ENCODE data around the gene KRTAP12-4.
"Not testable (repeated sequence)": the region's sequence is repeated elsewhere in the genome, so short reads cannot be mapped to it uniquely, and the experiment has no call there.

KRTAP12-4 gene

DNA sequence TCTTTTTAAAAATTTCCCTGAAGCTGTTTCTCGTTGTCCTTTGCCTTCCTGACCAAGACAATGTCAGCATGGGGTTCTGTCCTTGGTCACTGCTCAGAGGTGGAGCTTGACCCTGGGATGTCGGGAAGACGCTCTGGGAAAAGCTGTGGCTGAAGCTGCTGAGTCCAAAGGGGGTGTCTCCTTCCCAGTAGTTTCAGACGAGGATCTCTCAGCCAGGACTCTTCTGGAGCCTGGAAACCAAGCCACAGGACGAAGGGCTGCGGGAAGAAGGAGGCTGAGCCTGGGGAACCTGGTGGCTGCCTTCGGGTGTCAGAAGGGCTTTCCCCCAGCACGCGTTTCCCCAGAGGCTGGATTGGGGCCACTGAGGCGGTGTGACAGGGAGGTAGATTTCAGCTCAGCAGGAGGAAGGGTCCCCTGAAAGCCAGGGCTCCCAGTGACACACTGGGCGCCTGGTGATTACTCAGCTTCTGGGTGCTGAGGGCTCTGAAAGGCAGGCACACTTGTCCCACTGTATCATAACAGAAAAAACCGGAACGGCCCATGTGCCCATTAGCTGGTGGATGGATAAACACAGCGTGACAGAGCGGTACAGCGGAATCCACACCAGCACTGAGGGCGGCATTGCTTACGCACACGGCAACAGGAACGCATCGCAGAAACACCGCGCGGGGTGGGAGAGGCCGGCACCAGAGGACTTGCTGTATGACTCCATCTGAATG, 32.5 kb upstream of the KRTAP12-4 start:
- no peak for DNase-seq (ENCODE audit: low spot score)

DNA sequence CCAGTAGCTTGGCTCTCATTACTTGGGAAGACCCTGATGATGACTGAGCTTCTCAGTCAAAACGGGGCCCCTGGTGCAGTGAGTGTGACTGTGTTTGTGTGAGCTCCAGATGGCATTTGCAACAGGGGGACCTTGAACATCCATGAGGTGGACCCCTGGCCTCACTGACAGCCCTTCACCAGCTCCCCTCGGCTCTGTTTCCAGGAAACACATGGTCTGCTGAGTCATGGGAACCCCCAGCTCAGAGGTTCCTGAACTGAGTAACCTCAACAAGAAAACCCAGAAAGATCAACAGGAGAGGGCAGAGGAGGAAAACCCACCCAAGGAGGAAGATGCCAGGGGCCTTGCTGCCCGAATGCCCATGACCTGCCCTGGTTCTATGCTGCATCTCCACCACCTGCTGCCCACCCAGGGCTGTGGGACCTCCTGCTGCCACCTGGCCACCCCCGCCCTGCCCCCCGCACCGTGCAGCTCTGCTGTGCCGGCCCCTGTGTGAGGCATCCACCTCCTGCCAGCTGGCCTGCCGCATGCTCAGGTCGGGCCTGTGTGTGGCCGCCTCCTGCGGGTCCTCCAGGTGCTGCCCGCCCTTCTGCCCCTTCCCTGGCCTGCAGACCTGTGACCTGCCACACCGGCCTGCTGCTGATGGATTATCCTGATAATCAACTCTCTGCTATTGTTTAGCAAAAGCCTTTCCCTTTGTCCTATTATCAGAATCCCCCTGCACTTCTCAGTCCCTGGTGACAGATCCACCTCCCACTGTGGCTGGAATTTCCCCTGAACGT, 31.7 kb upstream of the KRTAP12-4 start:
- DNase-seq (ENCODE audit: low spot score) = no peak

DNA sequence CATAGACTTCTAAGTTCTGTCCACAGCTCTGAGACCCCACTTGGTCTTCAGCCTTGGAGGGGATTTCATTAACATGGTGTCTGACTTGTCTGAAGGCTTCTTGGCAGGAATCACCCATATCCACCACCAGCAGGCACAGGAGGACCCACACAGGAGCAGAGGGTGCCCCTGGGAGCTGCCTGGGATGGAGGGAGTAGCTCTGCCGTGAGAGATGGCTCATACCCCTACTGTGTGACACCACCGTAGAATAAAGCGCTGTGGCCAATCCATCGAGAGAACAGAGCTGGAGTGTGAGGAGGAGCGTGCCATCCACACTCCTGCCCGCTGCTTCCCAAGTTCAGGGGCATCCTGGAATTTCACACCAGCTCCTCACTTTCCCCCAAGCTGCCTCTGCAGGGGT, 30.6 kb upstream of the KRTAP12-4 start:
- DNase-seq (ENCODE audit: low spot score) = not testable (repeated sequence)

DNA sequence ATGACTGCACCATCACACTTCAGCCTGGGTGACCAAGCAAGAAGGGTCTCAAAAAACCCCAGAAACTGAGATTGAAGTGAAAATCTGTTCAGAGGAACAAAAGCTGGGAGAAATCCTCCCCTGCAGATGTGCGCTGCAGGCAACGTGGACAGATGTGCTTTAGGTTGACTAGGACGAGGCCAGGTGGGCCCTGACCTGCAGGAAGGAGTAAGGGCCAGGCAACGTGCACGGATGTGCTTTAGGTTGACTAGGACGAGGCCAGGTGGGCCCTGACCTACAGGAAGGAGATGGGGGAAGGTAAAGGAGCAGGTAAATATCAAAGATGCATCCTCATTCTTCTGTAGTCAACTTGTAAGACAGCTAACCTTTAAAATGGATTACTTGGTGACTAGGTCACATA, 30.0 kb upstream of the KRTAP12-4 start:
- DNase-seq (ENCODE audit: low spot score) = no peak

DNA sequence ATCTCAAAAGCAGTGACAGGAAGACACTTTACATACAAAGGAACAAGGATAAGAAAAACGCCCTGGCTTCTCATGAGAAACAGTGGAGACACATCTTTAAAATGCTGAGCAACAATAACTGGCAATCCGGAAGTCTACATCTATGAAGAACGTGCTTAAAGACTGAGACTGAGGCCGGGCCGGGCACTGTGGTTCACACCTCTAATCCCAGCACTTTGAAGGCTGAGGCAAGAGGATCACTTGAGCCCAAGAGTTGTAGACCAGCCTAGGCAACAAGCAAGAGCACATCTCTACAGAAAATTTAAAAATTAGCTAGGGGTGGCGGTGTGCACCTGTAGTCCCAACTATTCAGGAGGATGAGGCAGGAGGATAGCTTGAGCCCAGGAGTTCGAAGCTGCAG, 29.6 kb upstream of the KRTAP12-4 start:
- DNase-seq (ENCODE audit: low spot score) = no peak

DNA sequence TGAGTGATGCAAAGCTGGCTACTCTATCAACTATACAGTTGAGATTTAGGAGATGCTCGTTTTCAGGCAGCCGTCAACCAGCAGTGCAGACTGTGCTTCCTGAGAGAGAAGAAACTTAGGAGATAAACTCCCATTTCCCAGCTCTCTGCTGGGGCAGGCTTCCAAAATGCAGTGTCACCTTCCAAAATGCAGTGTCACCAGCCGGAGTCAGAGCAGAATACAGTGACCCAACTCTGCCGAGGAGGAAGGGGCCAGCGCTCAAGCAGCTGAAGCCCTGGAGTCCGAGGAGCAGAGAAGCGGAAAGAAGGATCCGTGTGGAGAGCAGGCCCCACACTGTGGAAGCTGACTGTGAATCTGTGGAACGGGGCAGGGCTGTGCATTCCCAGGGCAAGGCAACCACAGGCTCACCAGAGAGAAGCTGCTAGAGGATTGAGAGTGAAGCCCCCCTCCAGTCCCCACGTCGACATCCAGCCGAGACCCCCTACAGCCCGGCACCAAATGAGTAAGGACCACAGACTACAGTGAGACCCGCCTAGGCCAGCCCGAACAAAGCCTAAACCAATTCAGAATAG, 28.2 kb upstream of the KRTAP12-4 start:
- DNase-seq (ENCODE audit: low spot score) = no peak

DNA sequence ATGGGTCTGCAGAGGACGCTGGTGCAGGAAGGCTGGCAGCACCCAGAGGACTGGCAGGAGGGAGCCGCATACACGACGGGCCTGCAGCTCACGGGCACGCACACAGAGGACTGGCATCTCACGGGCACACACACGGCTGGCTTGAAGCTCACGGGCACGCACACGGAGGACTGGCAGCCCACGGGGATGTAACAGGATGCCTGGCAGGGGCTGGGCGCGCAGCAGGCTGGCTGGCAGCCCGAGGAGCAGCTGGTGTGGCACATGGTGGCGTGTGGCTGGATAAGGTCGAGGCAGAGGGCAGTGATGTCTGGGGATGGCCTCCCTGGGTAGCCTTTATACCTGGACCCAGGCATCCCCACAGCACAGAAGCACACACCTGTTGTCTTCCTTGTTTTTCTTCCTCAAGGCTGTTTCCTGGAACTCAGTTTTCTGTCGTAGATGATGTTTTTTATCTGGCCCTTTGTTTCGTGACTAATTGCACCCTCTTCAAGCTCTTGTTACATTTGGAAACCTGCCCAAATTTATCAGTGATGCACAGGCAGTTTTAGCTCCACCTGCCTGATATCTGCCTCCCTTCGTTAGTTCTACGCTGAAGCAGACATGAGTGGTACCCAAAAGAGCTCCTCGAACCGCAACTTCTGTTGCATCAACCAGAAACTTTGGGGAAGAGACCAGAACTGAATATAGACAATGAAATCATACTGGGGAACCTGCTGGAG, 27.6 kb upstream of the KRTAP12-4 start, which contains the start of gene KRTAP12-1:
Gene KRTAP12-1, minus strand, starts transcription at position 303 of the 719 bp plus-strand sequence. Its CDS starts 40 bp downstream, at position 263.
- DNase-seq (ENCODE audit: low spot score) = no peak

DNA sequence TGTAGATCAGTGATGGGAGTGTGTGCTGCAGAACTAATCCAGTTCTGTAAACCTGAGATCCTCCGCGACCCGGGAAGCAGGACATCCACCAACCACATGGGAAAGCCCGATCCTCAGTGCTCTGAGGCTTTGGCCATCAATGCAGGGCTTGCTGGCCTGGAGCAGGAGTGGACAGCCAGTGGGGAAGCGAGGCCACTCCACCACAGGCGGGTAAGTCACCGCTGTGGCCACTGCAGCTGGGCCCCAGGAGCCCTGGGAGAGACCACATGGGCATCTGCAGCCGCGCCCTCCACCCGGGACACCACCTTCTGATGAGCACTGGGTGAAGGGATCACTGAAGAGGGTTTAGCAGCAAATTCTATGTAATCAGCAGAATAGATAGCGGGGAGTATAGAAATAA, 26.7 kb upstream of the KRTAP12-4 start:
- no peak for DNase-seq (ENCODE audit: low spot score)

DNA sequence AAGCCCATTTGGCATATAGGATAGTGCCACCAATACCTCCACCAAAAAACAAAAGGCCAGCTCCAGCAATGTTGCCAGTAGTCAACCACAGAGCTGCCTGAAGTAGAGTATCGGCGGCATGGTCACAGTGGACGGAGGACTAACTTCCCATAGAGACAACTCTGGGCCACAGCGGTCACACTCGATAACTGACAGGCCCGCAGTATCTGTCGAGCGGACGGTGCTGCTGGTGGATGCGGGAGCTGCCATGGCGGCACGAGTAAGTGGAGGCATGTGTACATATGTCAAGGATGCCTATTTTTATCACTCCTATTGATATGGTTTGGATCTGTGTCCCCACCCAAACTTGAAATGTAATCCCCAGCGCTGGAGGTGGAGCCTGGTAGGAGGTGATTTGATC, 23.4 kb upstream of the KRTAP12-4 start:
- no peak for DNase-seq (ENCODE audit: low spot score)

DNA sequence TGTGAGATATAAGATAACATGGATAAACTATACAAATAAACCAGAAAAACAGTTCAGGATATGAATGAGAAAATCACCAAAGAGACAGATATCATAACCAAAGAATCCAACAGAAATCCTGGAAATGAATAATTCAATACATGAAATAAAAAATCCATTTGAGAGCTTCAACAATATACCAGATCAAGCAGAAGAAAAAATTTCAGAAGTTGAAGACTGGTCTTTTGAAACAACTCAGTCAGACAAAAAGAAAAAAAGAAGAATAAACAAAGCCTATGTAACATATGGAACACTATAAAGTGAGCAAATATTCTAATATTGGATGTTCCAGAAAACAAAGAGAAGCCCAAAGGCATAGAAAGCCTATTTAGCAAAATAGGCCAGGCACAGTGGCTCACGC, 17.5 kb upstream of the KRTAP12-4 start:
- DNase-seq (ENCODE audit: low spot score) = no peak

DNA sequence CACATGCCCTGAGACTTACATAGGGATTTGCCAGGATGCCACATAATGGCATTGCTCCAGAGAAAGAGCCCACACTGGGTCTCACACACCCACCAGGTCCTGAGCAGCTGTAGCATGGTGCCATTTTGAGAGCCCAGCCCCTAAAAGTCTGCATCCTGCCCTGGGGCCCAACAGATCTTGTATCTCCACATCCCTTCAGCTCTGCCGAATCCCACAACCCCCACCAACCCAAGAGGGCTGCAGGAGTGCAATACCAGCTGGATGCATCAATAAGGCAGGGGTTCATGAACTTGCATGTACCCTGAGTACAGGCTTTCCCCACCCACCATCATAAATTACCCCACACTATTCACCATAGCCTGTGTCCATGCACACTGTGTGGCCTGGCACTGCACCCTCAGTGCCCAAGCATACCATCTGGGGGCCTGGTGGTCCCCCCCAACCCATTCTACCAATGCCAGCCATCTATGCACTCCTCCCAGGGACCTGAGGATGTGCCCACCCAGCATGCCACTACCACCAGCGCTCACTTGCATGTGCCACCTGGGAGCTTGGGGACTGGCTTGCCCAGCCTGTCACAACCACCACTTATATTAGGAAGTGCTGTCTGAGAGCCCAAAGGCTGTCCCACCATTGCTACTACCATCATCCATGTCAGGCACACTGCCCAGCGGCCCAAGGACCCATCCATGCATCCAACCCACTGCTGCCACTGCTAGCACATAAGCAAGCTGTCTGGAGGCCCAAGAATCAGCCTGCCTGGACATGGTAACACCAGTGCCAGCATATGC, 16.4 kb upstream of the KRTAP12-4 start:
- no peak for DNase-seq (ENCODE audit: low spot score)

DNA sequence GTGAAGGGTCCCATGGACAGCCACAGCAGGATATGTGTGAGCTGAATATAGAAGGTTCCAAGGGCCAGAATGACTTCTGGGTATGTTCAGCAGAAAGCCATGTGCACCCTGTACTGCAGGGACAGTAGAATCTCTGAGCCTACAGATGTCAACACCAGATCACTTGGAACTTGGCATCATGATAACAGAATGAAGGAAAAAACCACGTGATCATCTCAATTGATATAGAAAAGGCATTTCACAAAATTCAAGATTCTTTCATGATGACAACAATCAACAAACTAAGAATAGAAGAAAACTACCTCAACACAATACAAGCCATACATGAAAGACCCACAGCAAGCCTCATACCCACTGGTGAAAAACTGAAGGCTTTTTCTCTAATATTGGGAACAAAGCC, 13.2 kb upstream of the KRTAP12-4 start:
- no peak for DNase-seq (ENCODE audit: low spot score)

DNA sequence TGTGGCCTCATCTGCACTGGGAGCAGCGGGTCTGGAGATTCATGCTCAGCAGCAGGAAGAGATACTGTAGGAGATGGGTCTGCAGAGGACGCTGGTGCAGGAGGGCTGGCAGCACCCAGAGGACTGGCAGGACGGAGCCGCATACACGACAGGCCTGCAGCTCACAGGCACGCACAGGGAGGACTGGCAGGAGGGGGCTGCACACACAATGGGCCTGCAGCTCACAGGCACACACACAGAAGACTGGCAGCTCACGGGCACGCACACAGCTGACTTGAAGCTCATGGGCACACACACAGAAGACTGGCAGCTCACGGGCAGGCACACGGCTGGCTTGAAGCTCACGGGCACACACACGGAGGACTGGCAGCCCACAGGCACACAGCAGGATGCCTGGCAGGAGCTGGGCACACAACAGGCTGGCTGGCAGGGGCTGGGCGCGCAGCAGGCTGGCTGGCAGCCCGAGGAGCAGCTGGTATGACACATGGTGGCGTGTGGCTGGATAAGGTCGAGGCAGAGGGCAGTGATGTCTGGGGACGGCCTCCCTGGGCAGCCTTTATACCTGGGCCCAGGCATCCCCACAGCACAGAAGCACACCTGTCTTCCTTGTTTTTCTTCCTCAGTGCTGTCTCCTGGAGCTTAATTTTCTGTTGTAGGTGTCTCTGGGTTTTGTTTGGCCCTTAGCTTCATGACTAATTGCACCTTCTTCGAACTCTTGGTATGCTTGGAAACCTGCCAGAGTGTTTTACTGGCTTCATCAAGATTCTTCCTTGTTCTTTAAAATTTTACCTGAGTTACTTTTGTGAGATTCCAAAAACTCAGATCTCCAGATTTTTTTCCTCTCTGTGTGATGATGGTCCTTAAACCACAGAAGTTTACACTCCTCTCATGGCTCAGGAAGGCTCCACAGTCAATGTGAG, 12.2 kb upstream of the KRTAP12-4 start, which contains the start of gene KRTAP12-2:
Gene KRTAP12-2, minus strand, starts transcription at position 527 of the 920 bp plus-strand sequence. Its CDS starts 41 bp downstream, at position 486.
- no peak for DNase-seq (ENCODE audit: low spot score)

DNA sequence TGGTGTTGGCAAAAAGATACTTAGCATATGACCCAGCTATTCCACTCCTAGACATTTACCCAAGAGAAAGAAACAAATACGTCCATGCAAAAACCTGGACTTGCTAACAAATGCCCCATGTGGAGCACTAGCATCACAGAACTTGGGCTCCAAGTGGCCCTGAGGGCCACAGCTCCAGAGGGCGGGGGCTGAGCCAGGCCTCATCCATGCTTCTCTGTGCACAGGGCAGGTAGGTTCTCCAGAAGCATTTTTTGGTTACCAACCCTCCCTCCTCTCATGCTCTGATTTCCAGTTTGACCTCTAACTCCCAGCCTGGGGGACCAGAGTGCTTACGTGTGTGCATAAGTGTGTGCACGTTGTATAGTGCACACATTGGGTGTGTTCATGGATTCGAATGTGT, 10.2 kb upstream of the KRTAP12-4 start:
- no peak for DNase-seq (ENCODE audit: low spot score)

DNA sequence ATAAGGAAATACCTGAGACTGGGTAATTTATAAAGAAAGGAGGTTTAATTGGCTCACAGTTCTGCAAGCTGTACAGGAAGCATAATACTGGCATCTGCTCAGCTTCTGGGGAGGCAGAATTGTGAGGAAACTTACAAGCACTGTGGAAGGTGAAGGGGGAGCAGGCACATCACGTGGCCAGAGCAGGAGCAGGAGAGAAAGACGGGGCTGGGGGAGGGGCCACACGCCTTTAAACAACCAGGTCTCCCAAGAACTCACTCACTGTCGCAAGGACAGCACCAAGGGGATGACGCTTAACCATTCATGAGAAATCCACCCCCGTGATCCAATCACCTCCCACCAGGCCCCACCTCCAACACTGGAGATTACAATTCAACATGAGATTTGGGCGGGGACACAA, 7.1 kb upstream of the KRTAP12-4 start:
- DNase-seq (ENCODE audit: low spot score) = not testable (repeated sequence)

DNA sequence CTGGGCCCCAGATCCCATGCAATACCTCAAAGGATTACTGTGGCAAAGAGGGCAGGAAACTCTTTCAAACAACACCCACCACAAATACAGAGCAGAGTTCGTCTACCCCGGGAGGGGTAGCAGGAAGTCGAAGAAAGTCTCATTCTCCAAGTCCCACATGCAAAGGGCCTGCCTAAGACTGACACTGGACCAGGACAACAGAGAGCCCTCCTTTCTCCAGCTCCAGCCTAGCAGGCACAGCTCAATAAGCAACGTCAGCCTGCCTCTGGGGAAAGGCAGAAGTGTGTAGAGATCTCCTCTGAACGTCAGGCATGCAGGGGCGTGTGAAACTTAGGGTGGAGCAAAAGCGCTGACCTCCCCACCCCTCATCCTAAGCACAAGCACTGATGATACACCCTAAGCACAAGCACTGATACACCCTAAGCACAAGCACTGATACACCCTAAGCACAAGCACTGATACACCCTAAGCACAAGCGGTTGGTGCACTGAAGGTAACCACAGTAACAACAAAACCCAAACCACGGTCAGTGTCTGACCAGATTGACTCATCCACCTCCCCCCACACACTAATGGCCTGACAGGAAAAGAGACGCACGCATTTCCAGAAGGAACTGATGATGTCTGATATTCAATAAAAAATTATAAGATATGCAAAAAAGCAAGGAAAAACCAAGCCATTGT, 4.6 kb upstream of the KRTAP12-4 start:
- no peak for DNase-seq (ENCODE audit: low spot score)

DNA sequence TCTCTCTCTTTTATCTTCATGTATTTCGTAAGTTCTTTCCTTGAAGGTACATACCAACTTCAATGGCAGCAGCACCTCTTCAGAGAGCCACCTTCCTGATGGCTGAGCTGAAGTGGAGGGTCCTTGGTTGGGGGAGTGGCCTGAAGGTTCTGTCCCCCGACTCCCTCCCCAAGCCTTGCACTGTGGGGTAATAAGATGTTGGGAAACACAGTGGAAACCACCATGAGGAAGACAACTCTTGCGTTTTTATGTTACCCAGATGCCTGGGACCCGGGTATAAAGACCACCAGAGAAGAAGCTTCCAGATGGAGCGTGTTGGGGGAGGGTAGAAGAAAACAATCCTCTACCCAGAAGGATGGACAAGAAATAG, 4.1 kb upstream of the KRTAP12-4 start:
- no peak for DNase-seq (ENCODE audit: low spot score)

DNA sequence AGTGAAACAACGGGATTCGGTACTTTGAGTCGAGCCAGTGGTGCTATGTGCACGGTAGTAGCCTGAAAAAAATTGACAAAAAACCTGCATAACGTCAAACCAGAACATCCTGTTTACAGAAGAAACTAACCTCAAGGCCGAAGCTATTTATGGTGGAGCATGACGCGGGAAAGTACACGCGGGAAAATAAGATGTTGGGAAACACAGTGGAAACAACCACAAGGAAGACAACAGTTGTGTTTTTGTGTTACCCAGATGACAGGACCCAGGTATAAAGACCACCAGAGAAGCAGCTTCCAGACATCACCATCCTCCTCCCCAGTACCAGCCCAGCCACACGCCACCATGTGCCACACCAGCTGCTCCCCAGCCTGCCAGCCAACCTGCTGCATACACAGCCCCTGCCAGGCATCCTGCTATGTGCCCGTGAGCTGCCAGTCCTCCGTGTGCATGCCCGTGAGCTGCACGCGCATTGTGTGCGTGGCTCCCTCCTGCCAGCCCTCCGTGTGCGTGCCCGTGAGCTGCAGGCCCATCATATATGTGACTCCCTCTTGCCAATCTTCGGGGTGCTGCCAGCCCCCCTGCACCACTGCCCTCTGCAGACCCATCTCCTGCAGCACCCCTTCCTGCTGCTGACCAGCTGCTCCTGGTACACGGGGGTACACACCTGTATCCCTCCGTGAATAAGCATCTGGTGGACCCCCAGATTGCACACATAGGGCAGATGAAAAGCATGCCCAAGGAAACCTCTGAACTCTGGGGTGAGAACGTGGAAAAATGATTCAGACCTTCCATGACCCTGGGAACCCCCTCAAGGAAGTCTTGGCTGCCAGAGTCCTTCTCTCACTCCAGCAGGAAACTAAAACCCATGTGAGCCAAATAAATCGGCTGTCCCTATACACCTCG, 3.4 kb upstream of the KRTAP12-4 start, which contains the start of gene KRTAP12-3:
Gene KRTAP12-3, plus strand, starts transcription at position 298 of the 906 bp plus-strand sequence. Its CDS starts 48 bp downstream, at position 346.
- DNase-seq (ENCODE audit: low spot score) = no peak

DNA sequence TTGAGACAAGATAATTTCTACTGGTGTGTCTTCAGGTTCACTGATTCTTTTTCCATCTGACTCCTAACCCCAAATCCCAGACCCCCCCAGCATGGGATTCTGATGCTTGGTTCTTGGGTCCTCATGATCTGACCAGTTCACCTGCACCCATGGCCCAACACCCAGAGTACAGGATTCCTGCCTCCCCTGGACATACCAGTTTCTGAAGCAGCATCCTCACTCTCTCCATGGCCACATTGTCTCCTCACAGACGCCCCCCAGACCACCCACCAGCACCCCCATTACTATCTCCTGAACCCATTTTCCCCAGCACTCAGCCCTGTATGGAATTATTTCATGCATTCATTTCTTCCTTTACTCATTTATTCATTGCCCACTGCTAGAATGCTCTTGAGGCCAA, 2.4 kb upstream of the KRTAP12-4 start:
- no peak for DNase-seq (ENCODE audit: low spot score)

Measured in GM03348 (cell line).